Tibial artery (tissue), 4 donors: ENCODE data around the gene TBCE.
"Not testable (repeated sequence)": the region's sequence is repeated elsewhere in the genome, so short reads cannot be mapped to it uniquely, and the experiment has no call there.

Experiments
- DNase-seq, 2 donors: peaks; one replicate each; pipeline ENCODE4 v3.0.0-alpha.2; 2019
- H3K27ac ChIP-seq, 2 donors: fragments of 200-600 bp; sonication (generic) in 1 of 2; 1 replicate in 1 of 2; 2 replicates in 1 of 2; pipeline ENCODE4 v1.5.1; 2018 to 2019; ENCODE audit warnings: mild to moderate bottlenecking in 1 of 2
- H3K27me3 ChIP-seq, 2 donors: fragments of 200-600 bp; sonication (generic) in 1 of 2; one replicate each; pipeline versions ENCODE4 v1.5.1 to v1.6.0; 2016 to 2019
- H3K36me3 ChIP-seq, 3 donors: fragments of 200-600 bp; sonication (generic) in 2 of 3; one replicate each; pipeline ENCODE4 v1.5.1; 2016 to 2019; ENCODE audit warnings: mild to moderate bottlenecking in 2 of 3
- H3K4me1 ChIP-seq, 4 donors: fragments of 200-600 bp; sonication (generic) in 2 of 4; 1 replicate in 3 of 4; 2 replicates in 1 of 4; pipeline ENCODE4 v1.5.1; 2016 to 2019
- H3K4me3 ChIP-seq, 2 donors: fragments of 200-600 bp; sonication (generic) in 1 of 2; 1 replicate in 1 of 2; 2 replicates in 1 of 2; pipeline ENCODE4 v1.5.1; 2018 to 2019; ENCODE audit warnings: mild to moderate bottlenecking in 2 of 2
- H3K9me3 ChIP-seq, 3 donors: fragments of 200-600 bp; sonication (generic) in 1 of 3; one replicate each; pipeline ENCODE4 v1.5.1; 2016 to 2019
- intact Hi-C: fragments of 100-400 bp; cut with DNase I; formaldehyde crosslinking; loops from one replicate; pipeline ENCODE4 v1.15.0; 2023; ENCODE audit warnings: low total_unique reads
- TF ChIP-seq, protein P1 (sequence below), 2 experiments: fragments of 200-600 bp in 1 of 2; fragments of 450-650 bp in 1 of 2; IDR thresholded peaks; one replicate each; pipeline ENCODE4 v1.5.1; 2017 to 2019; ENCODE audit warnings: antibody characterized with exemption in 2 of 2, mild to moderate bottlenecking in 1 of 2, moderate library complexity in 1 of 2

Gene TBCE

DNA sequence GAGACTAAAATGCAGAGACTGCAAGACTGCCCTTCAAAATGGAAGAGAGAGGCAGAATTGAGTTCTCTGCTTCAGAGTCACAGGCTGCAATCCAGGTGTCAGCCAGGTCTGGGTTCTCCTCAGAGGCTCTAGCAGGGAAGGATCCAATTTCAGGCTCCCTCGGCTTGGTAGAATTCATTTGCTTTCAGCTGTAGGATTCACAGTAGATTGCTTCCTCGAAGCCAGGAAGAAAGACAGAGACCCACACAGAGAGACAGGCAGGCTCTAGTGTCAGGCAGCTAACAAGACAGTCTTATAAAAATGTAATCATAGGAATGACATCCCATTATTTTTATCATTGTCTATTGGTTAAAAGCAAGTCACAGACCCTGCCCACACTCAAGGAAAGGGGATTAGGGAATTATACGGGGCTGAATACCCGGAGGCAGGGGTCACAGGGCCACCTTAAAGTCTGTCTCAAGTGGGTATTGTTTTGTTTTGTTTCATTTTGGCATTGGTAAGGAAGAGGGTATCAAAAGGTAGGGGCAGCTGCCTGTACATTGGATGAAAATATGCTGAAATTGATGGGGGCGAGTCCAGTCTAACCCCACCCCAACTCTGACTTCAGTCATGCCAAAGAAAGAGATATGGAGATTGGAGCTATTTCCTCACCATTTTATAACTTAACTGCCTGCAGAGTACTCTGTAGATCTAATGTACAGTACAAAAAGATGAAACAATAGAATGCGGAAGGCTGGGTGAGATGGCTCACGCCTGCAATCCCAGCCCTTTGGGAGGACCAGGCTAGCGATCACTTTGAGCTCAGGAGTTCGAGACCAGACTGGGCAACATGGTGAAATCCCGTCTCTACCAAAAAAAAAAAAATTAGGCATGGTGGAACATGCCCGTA is 9.5 kb upstream of the TBCE start:
- Histone ChIP-seq H3K9me3 (no peaks in the 10 kb centered on the region), H3K4me1 (no peaks in the 10 kb centered on the region), H3K27ac (no peak overlapping the region), H3K36me3 (no peaks in the 10 kb centered on the region), H3K27me3 (no peaks in the 10 kb centered on the region), H3K4me3 (no peak overlapping the region)
- TF ChIP-seq, protein P1, sequence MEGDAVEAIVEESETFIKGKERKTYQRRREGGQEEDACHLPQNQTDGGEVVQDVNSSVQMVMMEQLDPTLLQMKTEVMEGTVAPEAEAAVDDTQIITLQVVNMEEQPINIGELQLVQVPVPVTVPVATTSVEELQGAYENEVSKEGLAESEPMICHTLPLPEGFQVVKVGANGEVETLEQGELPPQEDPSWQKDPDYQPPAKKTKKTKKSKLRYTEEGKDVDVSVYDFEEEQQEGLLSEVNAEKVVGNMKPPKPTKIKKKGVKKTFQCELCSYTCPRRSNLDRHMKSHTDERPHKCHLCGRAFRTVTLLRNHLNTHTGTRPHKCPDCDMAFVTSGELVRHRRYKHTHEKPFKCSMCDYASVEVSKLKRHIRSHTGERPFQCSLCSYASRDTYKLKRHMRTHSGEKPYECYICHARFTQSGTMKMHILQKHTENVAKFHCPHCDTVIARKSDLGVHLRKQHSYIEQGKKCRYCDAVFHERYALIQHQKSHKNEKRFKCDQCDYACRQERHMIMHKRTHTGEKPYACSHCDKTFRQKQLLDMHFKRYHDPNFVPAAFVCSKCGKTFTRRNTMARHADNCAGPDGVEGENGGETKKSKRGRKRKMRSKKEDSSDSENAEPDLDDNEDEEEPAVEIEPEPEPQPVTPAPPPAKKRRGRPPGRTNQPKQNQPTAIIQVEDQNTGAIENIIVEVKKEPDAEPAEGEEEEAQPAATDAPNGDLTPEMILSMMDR (IDR thresholded peaks at IDR 0.05), result no peak
- no peak for DNase-seq
- intact Hi-C loops, result no loop called here

DNA sequence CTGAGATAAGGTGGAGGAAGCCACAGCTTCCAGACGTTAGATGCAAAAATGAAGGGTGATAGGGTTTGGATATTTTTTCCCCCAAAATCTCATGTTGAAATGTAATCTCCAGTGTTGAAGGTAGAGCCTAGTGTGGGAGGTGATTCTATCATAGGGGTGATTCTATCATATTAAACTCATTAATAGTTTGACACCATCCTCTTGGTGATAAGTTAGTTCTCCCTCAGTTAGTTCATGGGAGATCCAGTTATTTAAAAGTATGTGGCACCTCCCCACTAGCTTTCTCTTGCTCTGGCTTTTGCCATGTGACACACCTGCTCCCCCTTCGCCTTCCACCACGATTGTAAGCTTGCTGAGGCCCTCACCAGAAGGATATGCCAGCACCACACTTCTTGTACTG is 8.3 kb upstream of the TBCE start:
- DNase-seq, result no peak
- Histone ChIP-seq H3K4me1 (no peaks in the 10 kb centered on the region), H3K27ac (no peak overlapping the region), H3K36me3 (no peaks in the 10 kb centered on the region), H3K9me3 (no peaks in the 10 kb centered on the region), H3K27me3 (no peaks in the 10 kb centered on the region), H3K4me3 (no peak overlapping the region)
- intact Hi-C loops, result no loop called here
- TF ChIP-seq, protein P1 (IDR thresholded peaks at IDR 0.05), result no peak

DNA sequence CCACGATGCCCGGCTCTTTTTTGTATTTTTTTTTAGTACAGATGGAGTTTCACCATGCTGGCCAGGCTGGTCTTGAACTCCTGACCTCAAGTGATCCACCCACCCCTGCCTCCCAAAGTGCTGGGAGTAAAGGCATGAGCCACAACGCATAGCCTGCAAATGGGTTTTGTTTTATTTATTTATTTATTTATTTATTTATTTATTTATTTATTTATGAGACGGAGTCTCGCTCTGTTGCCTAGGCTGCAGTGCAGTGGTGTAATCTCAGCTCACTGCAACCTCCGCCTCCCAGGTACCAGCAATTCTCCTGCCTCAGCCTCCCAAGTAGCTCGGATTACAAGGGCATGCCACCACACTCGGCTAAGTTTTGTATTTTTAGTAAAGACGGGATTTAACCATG is 3.0 kb upstream of the TBCE start:
- H3K27ac ChIP-seq, H3K4me1 ChIP-seq, H3K27me3 ChIP-seq, intact Hi-C loops, H3K36me3 ChIP-seq, DNase-seq, H3K4me3 ChIP-seq, H3K9me3 ChIP-seq: not testable (repeated sequence)

DNA sequence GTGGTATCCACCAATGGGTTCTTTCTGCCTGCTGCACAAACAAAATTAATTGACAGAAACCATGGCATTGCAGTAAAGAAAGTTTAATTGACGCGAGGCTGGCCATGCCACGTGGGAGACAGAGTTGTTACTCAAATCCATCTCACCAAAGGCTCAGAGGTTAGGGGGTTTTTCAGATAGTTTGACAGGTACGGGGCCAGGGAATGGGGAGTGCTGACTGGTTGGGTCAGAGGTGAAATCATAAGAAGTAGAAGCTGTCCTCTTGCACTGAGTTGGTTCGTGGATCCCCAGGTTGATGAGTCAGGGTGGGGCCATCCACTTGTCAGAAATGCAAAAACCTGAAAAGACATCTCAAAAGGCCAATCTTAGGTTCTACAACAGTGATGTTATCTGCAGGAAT is 941 bp upstream of the TBCE start:
- no peak for DNase-seq
- intact Hi-C loops, result loop anchor here (2.0 kb wide), 1 partner anchor 39 kb away; no protein-coding TSS in a partner anchor

DNA sequence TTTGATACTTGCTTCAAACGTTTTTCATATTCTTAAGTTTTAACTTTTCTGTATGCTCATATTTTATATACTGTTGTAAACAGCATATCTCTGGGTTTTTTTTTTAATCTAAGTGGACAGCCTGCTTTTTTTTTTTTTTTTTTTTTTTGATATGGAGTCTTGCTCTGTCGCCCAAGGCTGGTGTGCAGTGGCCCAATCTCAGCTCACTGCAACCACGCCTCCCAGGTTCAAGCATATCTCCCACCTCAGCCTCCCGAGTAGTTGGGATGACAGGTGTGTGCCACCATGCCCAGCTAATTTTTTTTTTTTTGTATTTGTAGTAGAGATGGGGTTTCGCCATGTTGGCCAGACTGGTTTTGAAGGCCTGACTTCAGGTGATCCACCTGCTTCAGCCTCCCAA is 1.2 kb downstream of the TBCE start:
- DNase-seq, result no peak
- no peaks in the 10 kb centered on the region for H3K27me3 ChIP-seq
- TF ChIP-seq, protein P1 (IDR thresholded peaks at IDR 0.05), result no peak
- H3K9me3 ChIP-seq, result no peaks in the 10 kb centered on the region
- intact Hi-C loops, result no loop called here
- H3K4me3 ChIP-seq, result peak overlapping the region; percentile 62 to 72
- no peak overlapping the region for H3K27ac ChIP-seq
- peaks cover 0 to 10% (median 2%) of the 10 kb centered on the region in 4 donors for H3K4me1 ChIP-seq
- no peaks in the 10 kb centered on the region for H3K36me3 ChIP-seq

More for the DNA sequence above, 941 bp upstream of the TBCE start:
- H3K36me3 ChIP-seq, result no peaks in the 10 kb centered on the region
- TF ChIP-seq, protein P1 (IDR thresholded peaks at IDR 0.05), result no peak
- H3K9me3 ChIP-seq, result no peaks in the 10 kb centered on the region
- no peaks in the 10 kb centered on the region for H3K27me3 ChIP-seq
- no peak overlapping the region for H3K4me3 ChIP-seq
- H3K4me1 ChIP-seq, result peaks cover 0 to 10% (median 2%) of the 10 kb centered on the region in 4 donors
- H3K27ac ChIP-seq, result peak overlapping the region; percentile 72 to 81

DNA sequence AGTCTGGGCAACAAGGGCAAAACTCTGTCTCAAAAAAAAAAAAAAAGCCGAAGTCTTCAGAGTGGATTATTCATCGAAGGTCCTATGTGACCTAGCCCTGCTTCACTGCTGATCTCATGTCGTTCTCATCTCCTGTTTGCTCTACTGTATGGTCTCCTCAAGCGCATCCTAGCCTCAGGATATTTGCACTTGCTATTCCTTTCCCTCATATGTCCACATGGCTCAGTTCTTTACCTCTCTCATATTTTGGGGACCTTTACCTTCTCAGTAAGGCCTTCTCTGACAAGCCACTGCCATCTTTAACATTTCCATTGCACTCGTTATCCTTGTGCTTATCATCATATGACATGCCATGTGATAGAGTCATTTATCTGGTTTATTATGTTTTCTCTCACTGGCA is 2.6 kb downstream of the TBCE start:
- H3K27me3 ChIP-seq, result no peaks in the 10 kb centered on the region
- peaks cover 0 to 10% (median 2%) of the 10 kb centered on the region in 4 donors for H3K4me1 ChIP-seq
- H3K4me3 ChIP-seq, result no peak overlapping the region
- peaks cover 0 to 10% (median 0%) of the 10 kb centered on the region in 3 donors for H3K36me3 ChIP-seq
- H3K9me3 ChIP-seq, result no peaks in the 10 kb centered on the region
- TF ChIP-seq, protein P1 (IDR thresholded peaks at IDR 0.05), result no peak
- intact Hi-C loops, result no loop called here
- no peak overlapping the region for H3K27ac ChIP-seq
- no peak for DNase-seq
